ENCODE measurements around the gene BTAF1. TPM values are rescaled to one million over a fixed set of nuclear protein-coding genes. Genes with fewer than 3 reads are reported as not detected.

BTAF1 gene
- total and polyA plus RNA-seq, 10 of the 15 experiments (the other 5 are each of a cell fraction or from before 2014, with no cell fraction given): 11.8 to 157 (median 55.5) TPM

DNA sequence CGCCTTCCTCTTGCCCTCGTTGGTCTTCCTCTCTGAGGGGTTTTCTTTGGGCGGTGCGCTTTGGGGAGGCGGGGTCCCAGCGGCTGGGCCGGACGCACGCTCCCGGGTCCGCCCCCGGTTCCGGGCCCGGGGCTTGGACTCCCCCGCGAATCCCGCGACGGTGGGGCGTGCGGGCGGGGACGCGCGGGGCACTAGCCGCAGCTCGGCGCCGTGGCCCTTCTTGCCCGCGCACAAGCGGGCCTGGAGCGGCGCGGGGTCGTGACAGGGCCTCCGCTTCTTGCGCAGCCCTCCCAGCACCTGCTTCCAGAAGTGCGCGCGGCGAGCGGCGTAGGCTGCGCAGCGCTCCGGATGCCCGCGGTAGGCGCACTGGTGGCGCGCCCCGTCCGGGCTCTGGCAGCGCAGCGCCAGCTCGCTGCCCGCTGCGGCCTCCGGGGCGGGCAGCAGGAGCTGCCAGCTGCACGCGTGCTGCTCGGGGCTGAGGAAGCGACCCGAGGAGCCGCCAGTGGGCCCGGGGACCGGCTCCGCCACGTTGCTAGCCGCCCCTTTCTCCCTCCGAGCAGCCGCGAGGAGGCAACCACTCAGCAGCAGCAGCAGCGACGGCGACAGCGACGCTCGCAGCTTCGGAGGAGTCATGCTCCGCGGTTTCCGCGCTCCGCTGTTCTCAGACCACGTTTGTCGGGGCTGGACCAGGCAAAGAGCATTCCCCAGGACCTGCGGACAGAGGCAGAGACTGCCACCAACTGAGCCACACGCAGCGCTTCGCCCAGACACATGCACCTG is 15.0 kb upstream of the BTAF1 start (continued):
- TF ChIP-seq NR2F1 (conservative IDR thresholded peaks at IDR 0.05) (peak; percentile 63; the same call in 1 of the 2 replicates), POLR2AphosphoS5 (IDR thresholded peaks at IDR 0.05; ENCODE audit: low read length) (no peak; the same call in 1 of the 2 replicates)
- TF ChIP-seq, protein P1, sequence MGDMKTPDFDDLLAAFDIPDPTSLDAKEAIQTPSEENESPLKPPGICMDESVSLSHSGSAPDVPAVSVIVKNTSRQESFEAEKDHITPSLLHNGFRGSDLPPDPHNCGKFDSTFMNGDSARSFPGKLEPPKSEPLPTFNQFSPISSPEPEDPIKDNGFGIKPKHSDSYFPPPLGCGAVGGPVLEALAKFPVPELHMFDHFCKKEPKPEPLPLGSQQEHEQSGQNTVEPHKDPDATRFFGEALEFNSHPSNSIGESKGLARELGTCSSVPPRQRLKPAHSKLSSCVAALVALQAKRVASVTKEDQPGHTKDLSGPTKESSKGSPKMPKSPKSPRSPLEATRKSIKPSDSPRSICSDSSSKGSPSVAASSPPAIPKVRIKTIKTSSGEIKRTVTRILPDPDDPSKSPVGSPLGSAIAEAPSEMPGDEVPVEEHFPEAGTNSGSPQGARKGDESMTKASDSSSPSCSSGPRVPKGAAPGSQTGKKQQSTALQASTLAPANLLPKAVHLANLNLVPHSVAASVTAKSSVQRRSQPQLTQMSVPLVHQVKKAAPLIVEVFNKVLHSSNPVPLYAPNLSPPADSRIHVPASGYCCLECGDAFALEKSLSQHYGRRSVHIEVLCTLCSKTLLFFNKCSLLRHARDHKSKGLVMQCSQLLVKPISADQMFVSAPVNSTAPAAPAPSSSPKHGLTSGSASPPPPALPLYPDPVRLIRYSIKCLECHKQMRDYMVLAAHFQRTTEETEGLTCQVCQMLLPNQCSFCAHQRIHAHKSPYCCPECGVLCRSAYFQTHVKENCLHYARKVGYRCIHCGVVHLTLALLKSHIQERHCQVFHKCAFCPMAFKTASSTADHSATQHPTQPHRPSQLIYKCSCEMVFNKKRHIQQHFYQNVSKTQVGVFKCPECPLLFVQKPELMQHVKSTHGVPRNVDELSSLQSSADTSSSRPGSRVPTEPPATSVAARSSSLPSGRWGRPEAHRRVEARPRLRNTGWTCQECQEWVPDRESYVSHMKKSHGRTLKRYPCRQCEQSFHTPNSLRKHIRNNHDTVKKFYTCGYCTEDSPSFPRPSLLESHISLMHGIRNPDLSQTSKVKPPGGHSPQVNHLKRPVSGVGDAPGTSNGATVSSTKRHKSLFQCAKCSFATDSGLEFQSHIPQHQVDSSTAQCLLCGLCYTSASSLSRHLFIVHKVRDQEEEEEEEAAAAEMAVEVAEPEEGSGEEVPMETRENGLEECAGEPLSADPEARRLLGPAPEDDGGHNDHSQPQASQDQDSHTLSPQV (IDR thresholded peaks at IDR 0.05): no peak

DNA sequence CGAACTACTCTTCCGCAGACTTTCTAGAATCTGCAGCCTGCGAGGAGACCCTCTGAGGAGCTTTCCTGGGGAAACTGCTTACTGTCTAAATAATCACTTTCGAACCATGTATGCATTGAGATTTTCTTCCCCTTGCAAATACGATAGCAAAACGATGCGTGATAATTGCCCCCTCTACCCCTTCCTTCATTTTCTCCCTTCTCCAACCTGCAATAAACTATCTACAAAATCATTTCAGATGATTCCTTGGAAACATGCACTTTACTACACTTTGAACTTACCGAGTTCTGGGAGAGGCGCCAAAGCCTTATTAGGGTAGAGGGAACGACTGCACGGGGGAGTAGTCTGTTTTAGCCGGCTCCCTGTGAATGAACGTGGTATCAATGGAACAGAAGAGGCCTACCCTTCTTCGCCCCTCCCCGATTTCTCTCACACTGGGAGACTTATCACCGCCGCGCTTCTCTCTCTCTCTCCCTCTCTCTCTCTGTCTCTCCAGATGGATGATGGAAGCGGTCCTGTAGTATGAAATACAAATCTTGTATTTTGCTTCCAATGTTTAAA is 14.4 kb upstream of the BTAF1 start, which contains the start of gene FGFBP3:
TSS of gene FGFBP3 (minus strand) at position 370 of the 561 bp plus-strand sequence. CDS start 517 bp downstream, outside the sequence.
- no peak for DNase-seq (ENCODE audit: low read depth, low spot score)
- no peaks in the 10 kb centered on the region for H3K79me2 ChIP-seq (ENCODE audit: control insufficient read depth, insufficient read depth, low read length)
- ChIA-PET RAD21 (ENCODE audit: unreplicated experiment) (interaction anchor here (0.8 kb wide), 1 partner anchor 14 kb away, joined by 3 read pairs; the partner anchor contains the start of gene BTAF1), CTCF (interaction anchor here (0.6 to 2.4 kb wide), 5 partner anchors 12 to 612 kb away, joined by 3 to 11 read pairs (median 5); partner anchors contain the start of gene BTAF1), SMC1A (ENCODE audit: uncharacterized antibody, unreplicated experiment) (interaction anchor here (0.6 to 2.6 kb wide), 4 partner anchors 12 to 1159 kb away, joined by 3 to 10 read pairs (median 6); partner anchors contain the start of gene BTAF1), POLR2A (interaction anchor here (2.8 kb wide), 1 partner anchor 15 kb away, joined by 9 read pairs; the partner anchor contains the start of gene BTAF1)
- peak within 1 kb of the TSS; percentile 93 for H2AFZ ChIP-seq (ENCODE audit: control insufficient read depth, low read depth, low read length)
- peak within 1 kb of the TSS; percentile 50 for H3K9ac ChIP-seq (ENCODE audit: control insufficient read depth, insufficient read depth, low read length)
- FAIRE-seq: peak; percentile 7
- intact Hi-C loops (cut with micrococcal nuclease; ENCODE audit: unreplicated experiment) (loop anchor here (2.0 to 5.0 kb wide), 2 partner anchors 52 to 412 kb away; no protein-coding TSS in a partner anchor), in situ Hi-C loops (cut with MboI) (loop anchor here (5.0 to 25.0 kb wide), 3 partner anchors 152 to 1022 kb away; no protein-coding TSS in a partner anchor)
- no peaks in the 10 kb centered on the region; the same call in 1 of the 2 replicates for H3K4me1 ChIP-seq (ENCODE audit: control insufficient read depth, insufficient read depth, low read length)
- H3K4me3 ChIP-seq: peak within 1 kb of the TSS; percentile 82
- WGBS (ENCODE audit: insufficient coverage, insufficient replicate concordance, low lambda C conversion rate, missing lambda C conversion rate): 2% methylated on average over 17 of the region's 19 CpGs
- H3K27me3 ChIP-seq (replicated peaks in 1 of 2; ENCODE audit: control insufficient read depth in 2 of 2, insufficient read depth in 2 of 2, low read length in 1 of 2): no peaks in the 10 kb centered on the region; a peak in 1 of 4 replicates
- H3K4me2 ChIP-seq (ENCODE audit: control insufficient read depth, insufficient read depth): peak within 1 kb of the TSS; percentile 96
- no TSS peak for BruUV-seq (replicated peaks)
- no peaks in the 10 kb centered on the region for H3K9me3 ChIP-seq (replicated peaks; ENCODE audit: control insufficient read depth, insufficient read depth, low read length)
- H3K27ac ChIP-seq (ENCODE audit: control insufficient read depth, insufficient read depth): no peak within 1 kb of the TSS
- TF ChIP-seq, protein P2, sequence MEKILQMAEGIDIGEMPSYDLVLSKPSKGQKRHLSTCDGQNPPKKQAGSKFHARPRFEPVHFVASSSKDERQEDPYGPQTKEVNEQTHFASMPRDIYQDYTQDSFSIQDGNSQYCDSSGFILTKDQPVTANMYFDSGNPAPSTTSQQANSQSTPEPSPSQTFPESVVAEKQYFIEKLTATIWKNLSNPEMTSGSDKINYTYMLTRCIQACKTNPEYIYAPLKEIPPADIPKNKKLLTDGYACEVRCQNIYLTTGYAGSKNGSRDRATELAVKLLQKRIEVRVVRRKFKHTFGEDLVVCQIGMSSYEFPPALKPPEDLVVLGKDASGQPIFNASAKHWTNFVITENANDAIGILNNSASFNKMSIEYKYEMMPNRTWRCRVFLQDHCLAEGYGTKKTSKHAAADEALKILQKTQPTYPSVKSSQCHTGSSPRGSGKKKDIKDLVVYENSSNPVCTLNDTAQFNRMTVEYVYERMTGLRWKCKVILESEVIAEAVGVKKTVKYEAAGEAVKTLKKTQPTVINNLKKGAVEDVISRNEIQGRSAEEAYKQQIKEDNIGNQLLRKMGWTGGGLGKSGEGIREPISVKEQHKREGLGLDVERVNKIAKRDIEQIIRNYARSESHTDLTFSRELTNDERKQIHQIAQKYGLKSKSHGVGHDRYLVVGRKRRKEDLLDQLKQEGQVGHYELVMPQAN (conservative IDR thresholded peaks at IDR 0.05): no peak
- TF ChIP-seq, protein P3, sequence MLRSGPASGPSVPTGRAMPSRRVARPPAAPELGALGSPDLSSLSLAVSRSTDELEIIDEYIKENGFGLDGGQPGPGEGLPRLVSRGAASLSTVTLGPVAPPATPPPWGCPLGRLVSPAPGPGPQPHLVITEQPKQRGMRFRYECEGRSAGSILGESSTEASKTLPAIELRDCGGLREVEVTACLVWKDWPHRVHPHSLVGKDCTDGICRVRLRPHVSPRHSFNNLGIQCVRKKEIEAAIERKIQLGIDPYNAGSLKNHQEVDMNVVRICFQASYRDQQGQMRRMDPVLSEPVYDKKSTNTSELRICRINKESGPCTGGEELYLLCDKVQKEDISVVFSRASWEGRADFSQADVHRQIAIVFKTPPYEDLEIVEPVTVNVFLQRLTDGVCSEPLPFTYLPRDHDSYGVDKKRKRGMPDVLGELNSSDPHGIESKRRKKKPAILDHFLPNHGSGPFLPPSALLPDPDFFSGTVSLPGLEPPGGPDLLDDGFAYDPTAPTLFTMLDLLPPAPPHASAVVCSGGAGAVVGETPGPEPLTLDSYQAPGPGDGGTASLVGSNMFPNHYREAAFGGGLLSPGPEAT (IDR thresholded peaks at IDR 0.05; ENCODE audit: low read depth): 0 out of 2 replicates have a peak, but pooled peaks have one; percentile 12
- H3K36me3 ChIP-seq (ENCODE audit: control insufficient read depth in 2 of 2, insufficient read depth in 2 of 2, low read length in 1 of 2): no peaks in the 10 kb centered on the region
- no peaks in the 10 kb centered on the region for H4K20me1 ChIP-seq (ENCODE audit: control insufficient read depth, insufficient read depth)
- ATAC-seq: peak; percentile 9

Measured in GM12878 (cell line).